HG03469 (cell line): Measurements from ENCODE around the gene DHRS7B.

Source experiments
- ATAC-seq: cut with Tn5 transposase; IDR thresholded peaks from one replicate; pipeline ENCODE4 v1.9.1; 2021; ENCODE audit warnings: mild to moderate bottlenecking, moderate library complexity, moderate number of reproducible peaks; ENCODE audit not compliant: unreplicated experiment

Gene DHRS7B

DNA sequence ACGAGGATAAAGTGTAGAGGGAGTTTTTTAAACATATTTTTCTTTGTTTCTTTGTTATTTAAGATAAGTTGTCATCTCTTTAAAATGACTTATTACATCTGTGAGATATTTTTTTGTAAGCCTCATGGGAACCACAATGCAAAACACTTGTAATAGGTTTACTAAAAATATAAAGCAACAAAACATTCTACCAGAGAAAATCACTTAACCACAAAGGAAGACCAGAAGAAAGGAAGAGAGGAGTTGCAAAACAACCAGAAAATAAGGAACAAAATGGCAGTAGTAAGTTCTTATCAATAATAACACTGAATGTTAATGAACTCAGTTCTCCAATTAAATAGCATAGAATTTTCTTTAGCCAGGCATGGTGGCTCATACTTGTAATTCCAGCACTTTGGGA lies 22.9 kb downstream of the DHRS7B start:
- no peak for ATAC-seq

DNA sequence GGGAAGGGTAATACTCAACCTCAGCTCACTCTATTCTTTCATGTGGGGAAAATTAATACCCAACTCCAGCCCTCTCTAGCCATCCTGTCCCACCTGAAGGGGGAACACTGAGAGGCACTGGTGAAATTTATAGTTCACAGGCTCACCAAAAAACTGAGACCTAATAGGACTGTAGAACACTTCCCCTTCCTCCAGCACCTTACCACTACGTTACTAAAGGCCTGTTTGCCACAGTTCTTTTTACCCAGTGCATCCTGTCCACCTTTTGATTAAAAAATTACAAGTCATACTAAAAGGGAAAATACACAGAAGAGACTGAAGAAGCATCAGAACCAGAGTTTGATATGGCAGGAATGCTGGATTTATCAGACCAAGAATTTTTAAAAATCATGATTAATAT lies 26.0 kb downstream of the DHRS7B start:
- no peak for ATAC-seq

DNA sequence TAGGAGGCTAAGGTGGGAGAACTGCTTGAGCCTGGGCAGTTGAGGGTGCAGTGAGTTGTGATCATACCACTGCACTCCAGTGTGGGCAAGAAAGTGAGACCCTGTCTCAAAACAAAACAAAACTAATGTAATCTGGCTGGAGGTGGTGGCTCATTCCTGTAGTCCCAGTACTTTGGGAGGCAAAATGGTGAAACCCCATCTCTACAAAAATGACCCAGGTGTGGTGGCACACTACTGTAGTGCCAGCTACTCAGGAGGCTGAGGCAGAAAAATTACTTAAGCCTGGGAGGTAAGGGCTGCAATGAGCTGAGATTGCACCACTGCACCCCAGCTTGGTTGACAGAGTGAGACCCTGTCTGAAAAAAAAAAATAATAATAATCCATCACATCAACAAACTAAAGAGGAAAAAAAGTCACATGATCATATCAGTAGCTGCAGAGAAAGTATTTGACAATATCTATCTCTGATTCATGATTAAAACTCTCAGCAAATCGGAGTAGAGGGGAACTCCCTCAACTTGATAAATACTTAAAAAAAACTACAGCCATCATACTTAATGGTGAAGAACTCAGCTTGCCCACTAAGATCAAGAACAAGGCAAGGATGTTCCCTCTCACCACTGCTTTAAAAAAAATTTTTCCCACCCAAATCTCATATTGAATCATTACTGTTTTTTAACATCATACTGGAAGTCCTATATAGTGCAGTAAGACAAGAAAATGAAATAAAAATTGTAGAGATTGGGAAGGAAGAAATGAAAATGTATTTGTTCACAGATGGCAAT lies 31.0 kb downstream of the DHRS7B start:
- no peak for ATAC-seq

DNA sequence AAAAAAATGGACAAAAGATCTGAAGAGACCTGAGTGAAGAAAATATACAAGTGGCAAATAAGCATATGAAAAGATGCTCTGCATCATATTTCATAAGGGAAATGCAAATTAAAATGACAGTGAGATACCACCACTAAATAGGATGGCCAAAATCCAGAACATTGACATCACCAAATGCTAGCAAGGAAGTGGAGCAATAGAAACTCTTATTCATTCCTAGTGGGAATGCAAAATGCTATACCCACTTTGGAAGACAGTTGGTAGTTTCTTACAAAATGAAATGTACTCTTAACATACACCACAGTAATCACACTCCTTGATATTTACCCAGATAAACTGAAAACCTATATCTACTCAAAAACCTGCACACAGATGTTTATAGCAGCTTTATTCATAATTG lies 33.6 kb downstream of the DHRS7B start:
- ATAC-seq = no peak

DNA sequence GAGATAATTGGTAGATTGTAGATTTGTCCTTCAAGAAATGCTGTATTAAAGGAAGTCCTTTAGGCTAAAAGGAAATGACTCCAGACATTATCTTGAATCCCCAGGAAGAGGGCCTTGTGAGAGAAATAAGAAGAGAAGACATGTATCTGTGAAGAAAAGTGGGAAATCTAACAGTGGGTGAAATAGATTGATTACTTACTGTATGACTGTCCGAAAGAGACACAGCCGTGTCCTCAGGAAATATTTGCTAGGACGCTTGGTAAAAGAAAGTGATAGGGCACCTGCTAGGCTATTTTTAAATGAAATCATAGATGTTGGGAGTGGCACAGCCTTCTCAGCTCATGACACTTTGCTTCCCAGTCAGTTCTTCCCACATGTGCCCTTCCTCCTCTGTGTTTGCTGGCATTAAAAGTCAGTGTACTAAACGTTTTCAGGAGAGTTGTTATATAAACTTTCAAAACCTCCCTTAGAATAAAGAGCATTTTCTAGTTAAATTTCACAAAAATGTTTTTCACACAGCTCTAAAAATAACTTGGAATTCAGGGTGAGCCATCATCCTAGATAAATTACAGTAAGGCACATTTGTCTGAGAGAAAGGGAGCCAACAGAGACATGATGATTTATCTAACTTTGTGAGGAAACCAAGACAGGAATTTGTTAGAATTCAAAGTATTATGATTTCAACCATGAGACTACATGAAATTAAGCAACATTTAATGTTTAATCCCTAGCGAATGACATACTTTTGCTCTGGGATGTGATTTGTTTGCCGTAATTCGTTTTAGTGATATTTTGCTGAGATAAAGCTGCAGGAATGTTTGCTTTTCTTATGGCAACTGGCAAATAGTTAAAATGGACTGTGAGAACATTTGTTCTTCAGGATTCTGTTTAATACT lies 35.0 kb downstream of the DHRS7B start:
- no peak for ATAC-seq

DNA sequence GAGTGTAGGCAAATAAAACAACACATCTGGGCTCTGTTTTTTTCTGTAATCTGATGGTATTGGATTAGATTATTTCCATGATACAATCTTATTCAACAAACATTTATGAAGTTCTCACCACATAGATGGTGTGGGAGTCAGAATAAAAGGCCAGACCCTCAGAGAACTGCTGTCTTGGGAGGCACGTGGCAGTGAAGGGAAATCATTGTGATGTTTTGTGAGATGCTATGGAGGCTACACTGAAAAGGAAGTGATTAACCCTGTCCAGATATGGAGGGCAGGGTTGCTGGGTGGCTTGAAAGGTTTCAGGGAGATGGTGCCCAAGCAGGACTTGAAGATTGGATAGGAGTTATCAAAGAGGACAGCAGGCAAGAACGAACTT lies 35.6 kb downstream of the DHRS7B start:
- ATAC-seq = no peak

DNA sequence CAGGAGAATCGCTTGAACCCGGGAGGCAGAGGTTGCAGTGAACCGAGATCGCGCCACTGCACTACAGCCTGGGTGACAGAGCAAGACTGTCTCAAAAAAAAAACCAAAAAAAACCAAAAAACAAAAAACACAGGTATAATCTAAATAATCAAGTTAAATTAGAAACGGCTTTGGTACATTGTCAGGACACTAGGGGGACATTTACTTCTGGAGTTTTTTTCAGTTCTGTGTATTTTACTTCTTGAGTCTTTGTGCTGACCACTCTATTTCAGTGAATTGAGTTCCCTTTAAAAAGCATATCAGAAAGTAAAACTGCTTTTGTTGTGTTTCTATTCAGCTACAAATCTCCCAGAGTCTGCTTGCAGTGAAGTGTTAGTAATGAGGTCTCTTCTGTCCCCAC lies 36.3 kb downstream of the DHRS7B start:
- ATAC-seq = no peak

DNA sequence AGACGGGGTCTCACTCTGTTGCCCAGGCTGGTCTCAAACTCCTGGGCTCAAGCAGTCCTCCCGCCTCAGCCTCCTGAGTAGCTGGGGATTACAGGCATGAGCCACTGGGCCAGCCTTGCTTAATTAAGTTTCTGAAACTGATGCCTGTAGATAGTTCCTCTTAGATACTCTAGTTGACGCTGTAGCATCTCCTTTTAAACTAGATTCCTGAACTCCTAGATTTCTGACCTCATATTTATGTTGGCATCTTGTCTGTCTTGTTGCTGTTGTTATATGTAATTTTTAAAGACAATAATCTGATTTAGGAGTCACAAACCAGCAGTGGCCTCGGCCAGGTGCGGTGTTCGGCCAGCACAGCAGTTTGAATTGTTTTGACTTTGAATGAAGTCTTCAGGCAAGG lies 37.5 kb downstream of the DHRS7B start:
- ATAC-seq = no peak

DNA sequence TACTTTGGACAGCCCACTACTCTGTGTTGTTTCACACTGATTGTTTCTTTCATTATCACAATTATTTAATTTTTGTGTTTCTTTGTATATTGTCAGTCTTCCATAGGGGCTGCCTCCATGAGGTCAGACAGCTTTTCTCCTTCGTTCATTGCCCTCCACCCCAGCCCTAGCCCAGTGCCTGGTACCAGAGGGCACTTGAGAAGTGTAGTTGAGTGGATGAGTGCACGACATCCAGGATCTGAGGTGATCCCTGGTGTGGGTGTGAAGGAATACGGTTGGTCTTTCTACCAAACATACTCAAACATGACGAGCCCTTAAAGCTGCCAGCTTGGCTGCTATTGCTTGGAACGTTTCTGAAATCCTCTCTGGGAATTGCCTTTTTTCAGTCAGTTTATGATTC lies 37.9 kb downstream of the DHRS7B start:
- ATAC-seq = no peak

DNA sequence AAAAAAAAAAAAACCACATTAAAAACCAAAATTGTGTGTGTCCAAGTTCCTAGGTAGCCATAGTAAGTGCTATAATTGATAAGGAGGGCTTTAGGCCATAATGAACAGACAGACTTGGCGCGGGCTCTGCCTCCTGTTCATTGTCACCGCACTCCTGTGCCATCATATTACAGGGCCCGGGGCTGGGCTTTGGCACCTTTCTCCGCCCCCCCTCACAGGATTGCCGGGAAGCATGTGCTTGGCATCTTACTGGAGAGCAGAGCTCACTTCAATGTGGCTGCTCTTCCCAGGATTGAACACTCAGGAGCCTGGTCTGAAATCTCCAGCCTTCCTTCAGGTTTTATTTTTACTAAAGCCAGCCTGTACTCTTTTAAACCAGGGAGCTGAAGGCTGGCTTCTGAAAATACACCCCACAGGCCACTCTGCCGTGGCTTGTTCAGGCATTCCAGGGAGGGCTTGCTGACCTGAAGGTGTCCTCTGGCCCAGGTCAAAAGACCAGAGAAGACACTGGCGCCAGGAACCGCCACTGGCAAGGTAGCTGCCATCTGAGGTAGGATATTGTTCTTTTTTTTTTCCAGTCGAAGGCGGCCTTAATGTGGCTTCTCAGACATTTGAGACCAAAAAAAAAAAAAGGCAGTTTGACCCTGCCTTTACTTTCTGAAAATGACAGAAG lies 39.3 kb downstream of the DHRS7B start:
- ATAC-seq = no peak

DNA sequence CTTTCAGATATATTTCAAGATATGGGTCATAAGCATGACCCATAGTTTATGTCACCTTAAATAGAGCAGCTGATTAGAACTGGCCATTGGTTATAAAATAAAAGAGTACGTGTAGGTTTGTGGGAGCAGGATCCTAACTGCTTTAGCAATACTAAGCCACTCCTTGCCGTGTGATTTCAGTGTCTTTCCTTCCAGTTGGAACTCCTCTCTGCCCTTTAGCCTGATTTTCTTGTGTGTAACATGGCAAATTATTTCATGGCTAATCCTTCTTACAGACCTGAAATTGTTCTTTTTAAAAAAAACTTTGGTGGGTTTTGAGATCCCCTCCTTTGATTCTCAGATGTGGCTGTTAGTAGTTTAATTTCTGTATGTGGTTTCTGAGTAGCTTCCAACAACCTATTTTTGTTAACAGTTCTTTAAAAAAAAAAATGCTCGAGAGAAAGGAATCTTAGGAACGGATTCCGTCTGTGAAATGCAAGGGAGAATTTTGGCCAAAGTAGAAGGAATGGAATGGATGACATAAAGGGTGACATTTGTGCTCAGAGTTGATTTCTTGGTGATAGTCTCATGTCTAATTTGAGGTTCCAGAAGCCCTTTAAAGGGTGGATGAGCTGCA lies 39.9 kb downstream of the DHRS7B start:
- no peak for ATAC-seq

DNA sequence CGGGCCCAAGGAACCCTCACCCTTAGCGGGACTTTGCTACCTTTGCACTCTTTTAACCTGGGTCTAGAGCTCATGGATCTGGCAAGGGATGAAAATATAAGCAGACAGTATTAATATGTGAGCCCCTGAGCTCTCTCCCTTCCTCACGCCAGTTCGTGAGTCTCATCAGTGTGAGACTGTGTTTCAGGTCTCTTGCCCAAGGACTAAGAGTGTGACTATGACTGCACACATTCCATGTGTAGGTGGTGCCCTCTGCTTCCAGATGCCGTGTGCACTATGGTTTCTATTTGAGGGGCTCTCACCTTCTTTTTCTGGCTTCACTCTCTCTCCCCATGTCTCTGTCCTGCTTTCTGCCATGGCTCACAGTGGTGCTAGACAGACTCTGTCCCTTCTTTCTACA lies 40.5 kb downstream of the DHRS7B start:
- no peak for ATAC-seq

DNA sequence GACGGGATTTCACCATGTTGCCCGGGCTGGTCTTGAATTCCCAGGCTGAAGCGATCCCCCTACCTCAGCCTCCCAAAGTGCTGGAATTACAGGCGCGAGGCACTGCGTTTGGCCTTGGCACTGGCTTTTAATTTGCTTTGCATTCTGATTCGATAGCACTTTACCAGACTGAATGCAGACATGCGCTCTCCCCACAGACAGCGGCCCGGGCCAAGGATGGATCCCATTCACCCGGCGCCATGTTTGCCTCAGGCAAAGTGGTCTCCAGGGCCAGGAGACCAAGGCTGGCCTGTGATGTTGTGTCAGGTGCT lies 41.7 kb downstream of the DHRS7B start:
- no peak for ATAC-seq

DNA sequence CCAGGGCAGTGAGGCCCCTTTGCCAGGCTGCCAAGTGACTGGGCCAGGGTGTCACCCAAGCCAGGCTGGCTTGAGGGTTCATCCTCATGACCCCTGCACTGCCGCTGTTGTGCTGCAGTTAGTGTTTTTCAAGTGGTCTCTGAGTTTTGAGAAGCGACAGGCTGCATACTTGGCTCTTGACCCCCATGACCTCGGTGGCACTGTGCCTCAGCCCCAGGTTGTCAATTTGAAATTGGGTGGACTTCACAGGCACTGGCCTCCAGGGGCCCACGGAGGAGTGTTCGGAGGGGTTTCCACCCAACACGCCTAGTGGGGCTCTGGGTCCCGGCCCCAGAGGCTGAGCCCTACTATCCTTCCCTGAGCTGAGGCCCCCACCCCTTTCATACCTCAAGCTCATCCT lies 42.7 kb downstream of the DHRS7B start:
- ATAC-seq = no peak

DNA sequence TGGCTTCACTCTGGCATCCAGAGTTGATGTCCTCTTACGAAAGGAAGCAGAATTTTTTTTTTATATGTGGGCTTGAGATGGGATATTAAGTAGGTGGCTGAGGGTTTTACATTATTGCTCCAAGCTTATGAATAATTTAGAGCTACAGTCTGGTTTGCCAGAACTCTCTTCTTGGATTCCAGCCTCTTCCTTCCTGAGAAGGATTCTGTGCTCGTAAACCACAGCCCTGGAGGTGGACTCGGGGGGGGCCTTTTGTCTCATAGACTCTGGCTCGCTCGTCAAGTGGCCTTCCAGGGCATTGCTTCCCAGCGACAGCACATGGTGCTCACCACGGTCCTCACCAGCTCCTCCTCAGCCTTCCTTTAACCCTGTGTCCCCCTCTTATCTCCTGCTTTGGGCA lies 44.0 kb downstream of the DHRS7B start:
- ATAC-seq = no peak

DNA sequence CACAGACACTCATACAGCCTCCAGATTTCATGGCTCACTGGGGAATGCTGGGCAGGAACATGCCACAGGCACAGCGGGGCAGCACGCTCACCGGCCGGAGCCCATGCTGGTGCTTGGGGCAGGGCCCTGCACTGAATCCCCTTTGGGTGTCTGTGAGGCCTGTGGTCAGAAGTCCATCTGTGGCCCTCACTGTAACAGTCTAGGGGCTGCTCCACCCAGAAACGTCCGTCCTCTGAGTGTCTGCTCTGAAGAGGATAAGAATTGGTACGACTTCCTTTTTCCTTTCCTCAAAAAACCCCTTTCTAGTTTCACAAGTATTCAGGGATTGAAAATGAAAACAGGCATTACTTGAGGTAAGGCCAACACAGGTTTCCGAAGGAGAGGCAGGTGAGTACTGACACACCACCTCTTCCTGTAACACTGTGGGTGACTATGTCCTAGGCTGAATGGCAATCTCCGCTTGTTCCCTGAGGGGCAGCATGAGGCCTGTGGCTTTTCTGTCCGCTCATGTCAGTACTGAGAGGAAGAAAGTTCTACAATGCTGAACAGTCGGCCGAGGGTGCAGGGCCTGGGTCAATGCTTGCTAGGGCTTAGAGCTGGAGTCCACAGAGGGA lies 44.7 kb downstream of the DHRS7B start:
- ATAC-seq = no peak

DNA sequence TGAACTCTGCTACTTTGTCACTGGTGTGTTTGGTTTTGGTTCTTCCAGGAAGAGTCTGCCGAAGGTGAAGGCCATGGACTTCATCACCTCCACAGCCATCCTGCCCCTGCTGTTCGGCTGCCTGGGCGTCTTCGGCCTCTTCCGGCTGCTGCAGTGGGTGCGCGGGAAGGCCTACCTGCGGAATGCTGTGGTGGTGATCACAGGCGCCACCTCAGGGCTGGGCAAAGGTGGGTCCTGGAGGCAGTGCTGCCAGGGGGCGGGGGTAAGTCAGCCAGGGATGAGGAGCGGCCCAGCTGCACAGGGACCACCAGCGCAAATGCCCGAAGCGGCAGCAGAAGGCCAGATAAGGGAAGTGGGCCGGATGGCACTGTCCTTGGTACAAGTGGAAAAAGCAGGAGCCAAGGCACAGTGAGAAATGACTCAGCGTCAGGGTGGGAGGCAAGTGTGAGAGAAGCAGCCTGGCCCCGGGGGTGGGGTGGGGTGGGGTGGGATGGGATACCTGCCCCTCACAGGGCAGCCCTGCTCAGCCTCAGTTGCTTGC lies 45.3 kb downstream of the DHRS7B start:
- ATAC-seq = no peak

DNA sequence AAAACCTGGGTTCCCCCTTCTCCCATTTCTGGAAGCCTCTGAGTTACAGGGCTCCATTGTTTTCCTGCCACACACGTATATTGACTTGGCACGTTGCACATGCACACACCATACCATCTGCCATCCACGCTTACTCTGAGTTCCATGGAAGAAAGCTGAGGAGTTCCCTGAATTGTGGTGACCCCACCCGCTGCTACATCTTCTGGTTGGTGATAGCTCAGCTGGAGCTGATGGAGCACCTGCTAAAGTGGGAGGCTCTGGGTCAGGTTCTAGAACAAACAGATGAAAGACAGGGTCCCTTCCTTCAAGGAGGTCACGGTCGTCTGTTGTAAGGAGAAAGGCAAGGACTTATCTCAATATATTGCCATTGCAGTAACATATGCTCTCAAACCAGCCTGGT lies 46.1 kb downstream of the DHRS7B start:
- ATAC-seq = no peak

DNA sequence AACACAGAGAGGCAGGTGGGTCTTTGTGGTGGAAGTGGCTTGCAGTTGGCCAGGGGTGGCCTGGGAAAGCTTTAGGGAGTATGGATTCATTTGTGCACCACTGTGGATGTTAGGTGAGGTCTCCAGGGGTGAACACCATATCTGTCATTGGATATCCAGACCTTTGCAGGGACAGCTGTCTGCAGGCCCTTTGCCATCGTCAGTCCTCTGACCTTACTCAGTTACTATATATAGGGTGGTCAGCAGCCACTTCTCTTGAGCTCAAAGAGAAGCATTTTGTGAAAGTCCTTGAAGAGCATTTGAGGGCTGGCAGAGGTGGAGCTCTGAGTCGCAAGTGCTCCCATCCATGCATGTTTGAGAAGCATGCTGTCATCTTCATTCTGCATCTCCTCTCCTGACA lies 46.8 kb downstream of the DHRS7B start:
- ATAC-seq = no peak

DNA sequence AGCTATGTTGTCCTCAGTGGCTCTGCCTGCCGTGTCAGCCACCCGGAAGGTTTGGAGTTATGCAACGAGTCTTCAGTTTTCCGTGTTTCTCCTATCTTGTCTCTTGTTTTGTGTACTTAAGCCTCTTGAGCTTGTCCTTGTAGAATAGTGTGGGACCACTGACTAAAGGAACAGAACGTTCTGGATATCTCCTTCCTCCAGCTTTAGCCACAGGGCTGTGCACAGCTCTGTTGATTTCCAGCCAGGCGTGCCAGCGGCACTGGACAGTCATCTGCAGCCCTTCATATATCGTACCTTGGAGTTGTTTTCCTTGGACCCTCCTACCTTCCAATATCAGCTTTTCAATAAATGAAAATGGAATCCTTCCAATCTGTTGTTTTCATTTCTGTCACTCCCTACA lies 47.4 kb downstream of the DHRS7B start:
- no peak for ATAC-seq

DNA sequence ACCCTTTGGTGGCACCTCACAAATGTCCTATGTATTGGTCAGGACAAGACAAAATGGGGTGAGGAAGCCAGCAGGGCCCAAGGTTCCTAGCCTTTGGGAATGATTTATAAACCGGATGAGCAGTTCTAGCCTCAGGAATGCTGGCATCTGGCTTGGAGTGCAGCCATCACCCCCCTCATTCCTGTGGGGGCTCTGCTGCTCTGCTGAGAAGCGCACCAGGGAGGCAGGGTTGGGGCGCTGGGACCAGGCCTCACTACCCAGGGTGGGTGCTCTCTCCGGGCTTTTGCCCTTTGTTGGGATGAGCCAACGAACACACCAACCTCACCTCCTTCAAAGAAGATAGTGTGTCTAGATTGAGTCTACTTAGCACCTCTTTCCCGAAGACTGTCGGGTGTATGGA lies 47.9 kb downstream of the DHRS7B start:
- no peak for ATAC-seq
